ENCODE data around the gene DNAJC11. TPM values are rescaled to one million over a fixed set of nuclear protein-coding genes. Genes with fewer than 3 reads are reported as not detected.
A peak's percentile ranks its signal among the peaks of the same experiment; 100 is the strongest.

DNAJC11 gene
- total RNA-seq, 2 donors from 2014 or later = 78.0 to 101 TPM

GRCh38 chr1:6632588-6633514 lies 68.8 kb downstream of the DNAJC11 start:
- DNase-seq (no peak), ATAC-seq (no peak)
- intact Hi-C loops (cut with DNase I, micrococcal nuclease) = loop anchor here in 1 of 2 donors (10.0 kb wide), 1 partner anchor 78 kb away; the partner anchor contains the start of genes NOL9 and TAS1R1

GRCh38 chr1:6631058-6631457 lies 70.6 kb downstream of the DNAJC11 start:
- ATAC-seq = no peak
- intact Hi-C loops (cut with DNase I, micrococcal nuclease) = loop anchor here in 1 of 2 donors (10.0 kb wide), 1 partner anchor 76 kb away; the partner anchor contains the start of genes NOL9 and TAS1R1
- no peak for DNase-seq

GRCh38 chr1:6630027-6630426 lies 71.6 kb downstream of the DNAJC11 start:
- DNase-seq (no peak), ATAC-seq (no peak)
- intact Hi-C loops (cut with DNase I, micrococcal nuclease) = loop anchor here in 1 of 2 donors (10.0 kb wide), 1 partner anchor 75 kb away; the partner anchor contains the start of genes NOL9 and TAS1R1

DNA sequence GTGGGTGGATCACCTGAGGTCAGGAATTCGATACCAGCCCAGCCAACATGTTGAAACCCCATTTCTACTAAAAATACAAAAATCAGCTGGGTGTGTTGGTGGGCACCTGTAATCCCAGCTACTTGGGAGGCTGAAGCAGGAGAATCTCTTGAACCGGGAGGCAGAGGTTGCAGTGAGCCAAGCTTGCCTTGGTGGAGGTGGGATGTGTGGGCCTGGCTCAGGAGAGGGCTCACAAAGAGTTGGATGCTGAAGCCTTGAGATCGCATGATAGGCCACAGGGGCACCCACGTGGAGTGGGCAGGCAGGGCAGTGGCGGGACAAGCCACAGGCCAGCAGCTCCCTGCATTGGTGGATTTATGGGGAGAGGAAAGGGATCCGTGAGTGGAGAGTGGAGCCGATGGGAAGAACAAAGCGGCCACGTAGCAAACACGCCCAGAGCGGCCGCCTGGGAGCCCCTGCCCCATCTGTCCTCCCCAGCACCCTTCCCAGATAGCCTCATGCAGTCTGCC lies 72.6 kb downstream of the DNAJC11 start:
- ATAC-seq (no peak), DNase-seq (no peak)
- intact Hi-C loops (cut with DNase I, micrococcal nuclease) = no loop called here

DNA sequence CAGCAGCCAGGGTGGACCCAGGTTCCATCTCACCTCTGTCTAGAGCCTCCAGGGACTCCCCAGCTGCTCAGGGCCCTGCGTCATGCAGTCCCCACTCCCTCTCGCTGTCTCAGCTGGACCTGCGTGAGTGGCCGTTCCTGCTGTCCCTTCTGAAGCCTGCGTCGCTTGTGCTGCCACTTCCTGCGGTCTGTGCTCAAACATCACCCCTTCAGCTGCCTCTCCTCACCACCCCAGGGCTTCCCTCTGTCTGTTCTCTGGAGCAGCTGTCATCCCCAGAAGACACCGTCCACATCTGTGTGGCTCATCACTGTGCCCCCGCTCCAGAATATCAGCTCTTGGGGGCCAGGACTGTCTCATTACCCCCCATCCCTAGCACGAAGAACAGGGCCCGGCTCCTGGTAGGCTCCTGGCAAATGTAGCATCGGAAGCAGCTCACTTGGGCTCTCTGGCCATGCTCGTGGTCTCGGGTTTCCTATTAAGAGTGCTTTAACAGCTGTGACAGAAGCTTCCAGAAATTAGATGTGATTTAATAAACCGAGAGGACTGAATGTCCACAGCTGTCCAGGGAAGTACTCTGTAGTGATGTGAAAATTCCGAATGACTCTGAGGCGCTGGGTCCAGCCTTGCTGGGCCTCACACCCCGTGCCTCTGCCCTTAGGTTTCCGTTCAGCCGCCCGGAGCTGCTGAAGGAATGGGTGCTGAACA lies 73.6 kb downstream of the DNAJC11 start:
- intact Hi-C loops (cut with DNase I, micrococcal nuclease) = no loop called here
- ATAC-seq (no peak), DNase-seq (no peak)

GRCh38 chr1:6627031-6627430 lies 74.6 kb downstream of the DNAJC11 start:
- DNase-seq (no peak), ATAC-seq (no peak)
- intact Hi-C loops (cut with DNase I, micrococcal nuclease) = no loop called here

GRCh38 chr1:6625584-6626149 lies 75.9 kb downstream of the DNAJC11 start:
- DNase-seq (peak; percentile 37 to 44), ATAC-seq (peak; percentile 44)
- intact Hi-C loops (cut with DNase I, micrococcal nuclease) = no loop called here

- DNase-seq = peak; percentile 86 to 91
- intact Hi-C loops (cut with DNase I, micrococcal nuclease) = no loop called here
- peak; percentile 96 for ATAC-seq
Observed at GRCh38 chr1:6624710-6625583, 76.7 kb downstream of the DNAJC11 start, which contains the start of gene THAP3. Gene THAP3, plus strand, starts transcription at chr1:6624868. Its CDS starts 351 bp downstream, at chr1:6625219.

DNA sequence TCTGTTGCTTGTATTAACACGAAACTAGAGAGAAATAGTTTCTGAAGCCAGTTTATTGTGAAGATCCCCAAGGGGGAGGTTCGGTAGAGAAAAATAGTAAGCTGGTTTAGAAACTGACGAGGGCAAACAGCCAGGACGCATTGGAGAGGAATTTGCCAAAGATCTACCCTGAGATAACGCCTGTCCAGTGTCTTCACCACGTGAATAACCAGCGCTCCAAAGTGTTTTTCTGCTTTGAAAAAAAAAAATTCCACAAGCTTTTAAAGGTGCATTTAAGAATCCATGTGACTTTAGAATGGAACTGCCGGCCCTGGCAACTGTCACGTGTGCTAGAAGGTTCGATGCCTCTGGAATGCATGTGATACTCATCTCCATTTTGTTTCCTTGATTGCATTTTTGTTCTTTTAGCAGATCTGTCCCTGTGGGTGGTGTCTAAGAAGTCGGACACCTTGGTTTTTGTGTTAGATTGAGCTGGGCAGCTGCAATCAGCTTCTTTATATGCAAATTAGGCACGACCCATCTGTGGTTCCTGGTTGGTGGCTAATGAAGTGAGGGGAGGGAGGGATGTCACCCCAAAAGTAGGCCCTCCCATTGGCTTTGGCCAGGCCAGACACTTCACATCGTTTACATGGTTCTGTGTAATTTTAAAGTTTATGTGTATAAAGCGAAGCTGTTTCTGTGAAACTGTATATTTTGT lies 78.2 kb downstream of the DNAJC11 start:
- no peak for ATAC-seq
- intact Hi-C loops (cut with DNase I, micrococcal nuclease) = no loop called here
- no peak for DNase-seq

DNA sequence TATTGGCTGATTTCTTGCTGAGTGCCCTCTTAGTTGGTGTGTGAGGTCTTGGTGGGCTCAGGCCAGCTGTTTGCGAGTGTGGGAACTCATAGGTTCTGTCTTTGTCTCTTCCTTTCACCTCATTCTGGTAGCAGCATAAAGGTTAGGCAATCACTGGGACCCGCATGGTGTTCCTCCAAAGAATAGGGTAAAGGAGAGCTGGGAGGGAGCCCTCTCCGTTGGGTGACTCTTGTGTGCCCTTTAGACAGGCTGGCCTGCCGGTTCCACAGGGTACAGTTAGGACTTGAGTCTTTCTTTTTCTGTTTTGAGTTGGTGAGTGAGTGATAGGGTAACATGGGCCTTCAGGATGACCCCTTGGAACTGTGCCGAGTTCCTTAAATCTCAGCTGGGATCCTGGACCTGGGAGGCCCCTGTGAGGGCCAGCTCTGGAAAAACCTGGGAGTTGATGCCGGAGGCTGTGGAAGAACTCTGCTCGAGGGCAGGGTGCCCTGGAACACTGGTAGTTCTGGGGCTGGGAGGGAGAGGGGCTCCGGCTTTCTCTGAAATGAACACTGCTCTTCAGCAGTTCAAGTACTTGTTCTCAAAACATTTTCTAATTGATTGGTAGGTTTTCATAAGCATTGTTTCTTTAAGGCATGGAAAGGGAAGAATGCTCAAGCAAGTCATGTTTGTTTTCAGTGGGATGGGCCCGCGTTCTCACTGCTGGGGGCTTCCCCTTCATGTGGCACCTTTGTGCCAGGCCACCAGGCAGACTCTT lies 79.0 kb downstream of the DNAJC11 start:
- DNase-seq = no peak
- no peak for ATAC-seq
- intact Hi-C loops (cut with DNase I, micrococcal nuclease) = no loop called here

DNA sequence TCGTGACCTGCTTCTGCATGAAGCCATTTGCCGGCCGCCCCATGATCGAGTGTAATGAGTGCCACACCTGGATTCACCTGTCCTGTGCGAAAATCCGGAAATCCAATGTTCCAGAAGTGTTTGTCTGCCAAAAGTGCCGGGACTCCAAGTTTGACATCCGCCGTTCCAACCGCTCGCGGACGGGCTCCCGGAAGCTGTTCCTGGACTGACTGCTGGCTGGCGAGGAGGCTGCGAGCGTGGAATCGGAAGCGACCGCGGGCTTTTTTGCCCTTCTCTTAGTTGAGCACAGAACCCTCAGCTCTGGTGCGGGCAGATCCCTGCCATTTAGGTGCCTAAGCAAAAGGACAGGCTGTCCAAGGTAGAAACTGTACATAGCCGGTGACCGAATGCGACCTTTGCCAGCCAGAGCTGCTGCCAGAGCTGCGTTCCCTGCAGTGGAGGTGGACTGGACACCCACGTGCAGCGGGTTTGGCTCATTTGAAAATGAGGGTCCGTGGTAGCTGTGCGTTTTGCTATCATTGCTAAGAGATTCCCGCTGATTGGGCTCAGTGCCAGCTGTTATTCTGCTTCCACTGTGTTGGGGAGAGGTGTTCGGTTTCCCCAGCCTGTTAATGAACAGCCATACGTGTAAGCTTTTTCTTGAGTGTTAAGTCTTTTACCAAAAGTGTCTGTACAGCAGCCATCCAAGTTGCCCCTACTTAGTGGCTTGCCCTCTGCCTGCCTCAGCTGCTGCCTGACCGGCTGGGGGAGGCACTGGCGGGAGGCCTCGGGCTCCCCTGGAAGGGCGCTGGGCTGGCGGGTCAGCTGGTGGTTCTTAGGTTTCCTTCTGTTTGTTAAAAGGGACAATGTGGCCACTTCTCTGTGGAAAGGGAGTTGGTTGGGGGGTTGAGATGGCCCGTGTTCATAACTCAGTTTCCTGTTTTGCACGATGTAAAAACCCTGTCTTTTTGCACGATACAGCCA lies 79.9 kb downstream of the DNAJC11 start:
- intact Hi-C loops (cut with DNase I, micrococcal nuclease) = no loop called here
- DNase-seq (no peak), ATAC-seq (no peak)

GRCh38 chr1:6619045-6619444 lies 82.6 kb downstream of the DNAJC11 start:
- DNase-seq = no peak
- ATAC-seq = no peak
- intact Hi-C loops (cut with DNase I, micrococcal nuclease) = no loop called here

GRCh38 chr1:6614929-6615785 lies 86.5 kb downstream of the DNAJC11 start:
- DNase-seq = peak in 1 of 2 donors; percentile 36

GRCh38 chr1:6614019-6614928 lies 87.3 kb downstream of the DNAJC11 start:
- peak; percentile 8 for ATAC-seq
- intact Hi-C loops (cut with DNase I, micrococcal nuclease) = no loop called here
- peak; percentile 60 to 76 for DNase-seq

More at GRCh38 chr1:6614929-6615785, 86.5 kb downstream of the DNAJC11 start:
- intact Hi-C loops (cut with DNase I, micrococcal nuclease) = no loop called here
- ATAC-seq = no peak

Data from left colon (tissue), 2 donors.